Ishikawa (cell line): ENCODE measurements around the gene NSD2.

Experiments used
- CEBPB ChIP-seq: IDR thresholded peaks from 2 replicates; pipeline ENCODE4 v1.6.1; 2012
- CREB1 ChIP-seq: IDR thresholded peaks from 2 replicates; pipeline ENCODE4 v1.6.1; 2012; ENCODE audit warnings: low read depth
- EGR1 ChIP-seq: IDR thresholded peaks from 2 replicates; pipeline ENCODE4 v1.6.1; 2012
- EP300 ChIP-seq: IDR thresholded peaks from 2 replicates; pipeline ENCODE4 v1.6.1; 2012; ENCODE audit warnings: borderline replicate concordance
- FOXM1 ChIP-seq: IDR thresholded peaks from 2 replicates; pipeline ENCODE4 v1.6.1; 2012; ENCODE audit warnings: low read depth, borderline replicate concordance
- MAX ChIP-seq: IDR thresholded peaks from 2 replicates; pipeline ENCODE4 v1.6.1; 2012
- NFIC ChIP-seq: IDR thresholded peaks from 2 replicates; pipeline ENCODE4 v1.6.1; 2012
- RAD21 ChIP-seq: IDR thresholded peaks from 2 replicates; pipeline ENCODE4 v1.6.1; 2012; ENCODE audit warnings: low read depth
- REST ChIP-seq: IDR thresholded peaks from 2 replicates; pipeline ENCODE4 v1.6.1; 2012; ENCODE audit warnings: low read depth, mild to moderate bottlenecking
- TAF1 ChIP-seq: IDR thresholded peaks from 2 replicates; pipeline ENCODE4 v1.6.1; 2012; ENCODE audit warnings: low read depth, mild to moderate bottlenecking
- TCF12 ChIP-seq: IDR thresholded peaks from 2 replicates; pipeline ENCODE4 v1.6.1; 2012; ENCODE audit warnings: low read depth
- TEAD4 ChIP-seq: IDR thresholded peaks from 2 replicates; pipeline ENCODE4 v1.6.1; 2012
- USF1 ChIP-seq: IDR thresholded peaks from 2 replicates; pipeline ENCODE4 v1.6.1; 2012
- YY1 ChIP-seq: IDR thresholded peaks from 2 replicates; pipeline ENCODE4 v1.6.1; 2012; ENCODE audit warnings: low read depth
- ZBTB7A ChIP-seq: IDR thresholded peaks from 2 replicates; pipeline ENCODE4 v1.6.1; 2012; ENCODE audit warnings: low read depth

Gene NSD2

GRCh38 chr4:1896658-1896991 is 25.4 kb downstream of the NSD2 start:
- TF ChIP-seq MAX (no peak), TCF12 (no peak), EGR1 (no peak), TAF1 (no peak)

GRCh38 chr4:1898007-1898406 is 26.8 kb downstream of the NSD2 start:
- TF ChIP-seq ZBTB7A = no peak

GRCh38 chr4:1898681-1899080 is 27.5 kb downstream of the NSD2 start:
- TF ChIP-seq TAF1 (no peak), YY1 (no peak), EGR1 (no peak), RAD21 (no peak), REST (no peak), TCF12 (no peak), CEBPB (no peak), FOXM1 (no peak)

GRCh38 chr4:1899149-1900086 is 28.2 kb downstream of the NSD2 start:
- TF ChIP-seq EP300 (no peak), RAD21 (peak; percentile 58)

- peak; percentile 49 for TF ChIP-seq NFIC
- TF ChIP-seq EP300 = no peak
Observed at GRCh38 chr4:1900087-1900433, 28.9 kb downstream of the NSD2 start.

GRCh38 chr4:1900624-1901023 is 29.4 kb downstream of the NSD2 start:
- no peak for TF ChIP-seq MAX
- TF ChIP-seq EP300 = no peak

- no peak for TF ChIP-seq CREB1
- no peak for TF ChIP-seq TEAD4
Observed at GRCh38 chr4:1901127-1901526, 29.9 kb downstream of the NSD2 start.

- TF ChIP-seq USF1 (no peak), FOXM1 (no peak), RAD21 (no peak), CREB1 (no peak), MAX (no peak), NFIC (no peak), ZBTB7A (no peak), YY1 (no peak), CEBPB (no peak), EGR1 (no peak), EP300 (no peak)
Observed at GRCh38 chr4:1902243-1902642, 31.1 kb downstream of the NSD2 start.

- no peak for TF ChIP-seq REST
- no peak for TF ChIP-seq FOXM1
- no peak for TF ChIP-seq ZBTB7A
- no peak for TF ChIP-seq NFIC
- no peak for TF ChIP-seq TCF12
- TF ChIP-seq YY1 = no peak
- no peak for TF ChIP-seq MAX
- TF ChIP-seq RAD21 = no peak
- no peak for TF ChIP-seq EP300
- no peak for TF ChIP-seq CEBPB
- no peak for TF ChIP-seq TAF1
Observed at GRCh38 chr4:1903035-1903434, 31.8 kb downstream of the NSD2 start.
